ENCODE data around the gene ATAT1. TPM values are rescaled to one million over a fixed set of nuclear protein-coding genes. Genes with fewer than 3 reads are reported as not detected.

Gene ATAT1
- total and polyA plus RNA-seq, 9 of the 15 experiments (the other 6 are each of a cell fraction or from before 2014, with no cell fraction given), result 0.65 to 5.8 (median 1.6) TPM

GRCh38 chr6:30616811-30617564 is 9.7 kb upstream of the ATAT1 start, which contains the start of gene PPP1R10 (continued):
- TF ChIP-seq ZFP91 (CRISPR knock-in tag; IDR thresholded peaks at IDR 0.05) (no peak), NR4A1 (CRISPR knock-in tag; IDR thresholded peaks at IDR 0.05) (peak; percentile 34; the same call in 1 of the 2 replicates), NR4A1 (tag; IDR thresholded peaks at IDR 0.05) (peak; percentile 78), IRF9 (tag; IDR thresholded peaks at IDR 0.05) (no peak), ZNF436 (CRISPR knock-in tag; IDR thresholded peaks at IDR 0.05) (peak; percentile 75), ARID3A (IDR thresholded peaks at IDR 0.05; ENCODE audit: borderline replicate concordance, low read depth, low read length) (no peak), BRD4 (IDR thresholded peaks at IDR 0.05) (peak; percentile 96; the same call in 1 of the 2 replicates), ZNF518B (CRISPR knock-in tag; IDR thresholded peaks at IDR 0.05) (peak; percentile 86; the same call in 1 of the 2 replicates), ERF (CRISPR knock-in tag; IDR thresholded peaks at IDR 0.05) (peak; percentile 97), KDM1A (IDR thresholded peaks at IDR 0.05) (no peak), MNT (conservative IDR thresholded peaks at IDR 0.05) (peak in 1 of 2 experiments; percentile 88; a peak in 3 of 4 replicates), MTF1 (CRISPR knock-in tag; IDR thresholded peaks at IDR 0.05; ENCODE audit: borderline replicate concordance) (0 out of 2 replicates have a peak, but pooled peaks have one; percentile 6), PHB2 (IDR thresholded peaks at IDR 0.05; ENCODE audit: low read depth) (no peak)

Data from K562 (cell line).